Amniotic stem cell (primary cell): ENCODE data around the gene SLC30A3.

Source experiments
- DNase-seq: peaks from one replicate; lab custom pipeline; 2025; lab: John Stamatoyannopoulos, UW

Gene SLC30A3

DNA sequence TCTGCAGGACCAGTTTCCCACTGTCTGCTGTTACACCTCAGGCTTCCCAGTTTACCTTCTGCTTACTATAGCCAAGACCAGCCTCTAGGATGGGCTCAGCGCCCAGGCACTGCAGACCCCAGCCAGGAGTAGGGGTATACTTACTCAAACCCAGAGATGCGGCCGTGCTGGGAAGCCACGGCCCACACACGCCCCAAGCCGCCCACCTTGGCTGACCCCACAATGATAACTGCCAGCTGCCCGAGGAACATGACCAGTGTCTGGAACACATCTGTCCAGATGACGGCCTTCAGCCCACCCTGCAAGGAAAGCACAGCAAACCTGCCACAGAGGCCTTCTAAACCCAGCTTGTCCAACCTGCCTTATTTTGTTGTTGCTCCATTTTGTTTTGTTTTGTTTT lies 57.6 kb downstream of the SLC30A3 start:
- no peak for DNase-seq

DNA sequence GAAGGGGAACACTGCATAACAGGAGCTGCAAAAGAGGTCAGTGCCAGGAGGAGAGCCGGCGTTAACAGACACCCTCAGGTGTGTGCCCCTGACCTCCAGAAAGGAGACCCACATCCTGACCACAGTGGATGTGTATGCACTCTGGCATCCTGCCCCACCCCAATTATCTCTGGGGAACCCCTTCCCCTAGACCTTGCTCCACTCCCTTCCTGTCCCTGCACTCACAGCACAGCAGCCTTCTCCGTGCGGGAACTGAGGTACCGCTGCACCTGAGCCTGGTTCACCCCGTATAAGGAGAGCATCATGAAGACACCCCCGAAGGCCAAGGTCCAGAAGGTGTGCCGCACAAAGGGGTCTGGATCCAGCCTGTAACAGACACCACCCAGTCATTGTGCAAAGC lies 58.3 kb downstream of the SLC30A3 start:
- no peak for DNase-seq

DNA sequence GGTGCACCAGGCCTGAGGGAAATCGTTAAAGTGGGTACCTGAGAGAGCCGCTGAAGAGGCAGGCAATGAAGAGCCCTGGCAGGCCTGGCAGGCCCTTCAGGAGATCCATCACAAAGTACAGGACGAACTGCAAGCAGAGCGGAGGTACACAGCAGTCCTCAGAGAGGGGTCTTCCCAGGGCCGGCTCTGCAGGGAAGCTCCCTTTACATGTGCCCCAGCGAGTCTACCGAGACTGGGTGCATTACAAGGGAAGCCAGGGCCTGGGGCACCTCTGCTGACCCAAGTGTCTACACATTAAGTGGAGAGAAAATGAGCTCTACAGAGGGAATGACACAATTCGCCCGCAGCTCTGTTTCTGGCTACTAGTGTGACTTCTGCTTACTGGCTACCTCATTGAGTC lies 59.1 kb downstream of the SLC30A3 start:
- DNase-seq, result no peak
